Stimulated activated CD4-positive, alpha-beta T cell treated with anti-CD3 and anti-CD28 coated beads, Interleukin-15, amount 100 ng/mL, for 48 hours (primary cell): Measurements from ENCODE around the gene TRIO.

Experiments used
- DNase-seq, 2 donors: peaks; one replicate each; pipeline ENCODE4 v3.0.0-alpha.2; 2020; ENCODE audit warnings: low read depth in 2 of 2

The TRIO gene

GRCh38 chr5:14264605-14265316 lies 121.6 kb downstream of the TRIO start:
- DNase-seq = peak; percentile 58 to 69

GRCh38 chr5:14265570-14265969 lies 122.4 kb downstream of the TRIO start:
- DNase-seq = no peak

- no peak for DNase-seq
Observed at GRCh38 chr5:14266171-14266570, 123.0 kb downstream of the TRIO start.

- no peak for DNase-seq
Observed at GRCh38 chr5:14266686-14267085, 123.5 kb downstream of the TRIO start.

- DNase-seq = no peak
Observed at GRCh38 chr5:14267166-14267838, 124.2 kb downstream of the TRIO start.

- no peak for DNase-seq
Observed at GRCh38 chr5:14267991-14268708, 125.0 kb downstream of the TRIO start.

- no peak for DNase-seq
Observed at GRCh38 chr5:14268738-14269137, 125.6 kb downstream of the TRIO start.

GRCh38 chr5:14269395-14269794 lies 126.3 kb downstream of the TRIO start:
- DNase-seq = no peak

- DNase-seq = no peak
Observed at GRCh38 chr5:14270209-14270702, 127.1 kb downstream of the TRIO start.

GRCh38 chr5:14272548-14273205 lies 129.5 kb downstream of the TRIO start:
- no peak for DNase-seq

- no peak for DNase-seq
Observed at GRCh38 chr5:14273207-14273767, 130.1 kb downstream of the TRIO start.

- no peak for DNase-seq
Observed at GRCh38 chr5:14276380-14276779, 133.2 kb downstream of the TRIO start.

- DNase-seq = no peak
Observed at GRCh38 chr5:14277385-14278320, 134.5 kb downstream of the TRIO start.

GRCh38 chr5:14280294-14280854 lies 137.2 kb downstream of the TRIO start:
- DNase-seq = no peak

- peak in 1 of 2 donors; percentile 9 for DNase-seq
Observed at GRCh38 chr5:14281746-14282181, 138.6 kb downstream of the TRIO start.

- no peak for DNase-seq
Observed at GRCh38 chr5:14283139-14283538, 140.0 kb downstream of the TRIO start.

- no peak for DNase-seq
Observed at GRCh38 chr5:14284392-14285148, 141.4 kb downstream of the TRIO start.

GRCh38 chr5:14286007-14286406 lies 142.9 kb downstream of the TRIO start:
- no peak for DNase-seq
